HEK293 (cell line): Measurements from ENCODE around the gene NUP153.

Source experiments
- CTCF ChIA-PET: fragments of 350-600 bp; formaldehyde crosslinking; extraction: SDS; loops from one replicate; lab custom pipeline; 2021; ENCODE audit warnings: antibody characterized with exemption; lab: Yijun Ruan, JAX
- POLR2A ChIA-PET: fragments of 300-600 bp; formaldehyde crosslinking; extraction: SDS; loops from one replicate; lab custom pipeline; 2020; ENCODE audit warnings: antibody characterized with exemption, inconsistent platforms; lab: Yijun Ruan, JAX
- H3K27ac ChIP-seq: fragments of 200-500 bp; sonication (Bioruptor generic); 2 replicates; pipeline ENCODE4 v1.5.1; 2014; ENCODE audit warnings: low read depth, low read length, control low read depth, inconsistent platforms; ENCODE audit errors: extremely low read depth
- H3K36me3 ChIP-seq, 2 experiments: fragments of 200-500 bp in 1 of 2; sonication (Bioruptor generic) in 1 of 2; 1 replicate in 1 of 2; 2 replicates in 1 of 2; pipeline ENCODE4 v1.5.1; 2014 to 2017; ENCODE audit warnings: inconsistent platforms in 2 of 2, low read length in 2 of 2; ENCODE audit not compliant: control insufficient read depth in 2 of 2, insufficient read depth in 1 of 2
- H3K4me1 ChIP-seq: fragments of 200-500 bp; sonication (Bioruptor generic); 2 replicates; pipeline ENCODE4 v1.5.1; 2014; ENCODE audit warnings: mild to moderate bottlenecking, low read length, inconsistent platforms; ENCODE audit not compliant: control insufficient read depth, insufficient read depth
- H3K4me3 ChIP-seq: 2 replicates; pipeline ENCODE4 v1.5.1; 2011; ENCODE audit warnings: low read depth, mild to moderate bottlenecking, control low read depth, low read length, moderate library complexity
- H3K9me3 ChIP-seq: fragments of 200-500 bp; sonication (Bioruptor generic); 2 replicates; pipeline ENCODE4 v1.5.1; 2014; ENCODE audit warnings: low read depth, low read length, inconsistent platforms; ENCODE audit not compliant: control insufficient read depth, insufficient read depth
- GLI2 ChIP-seq: fragments of 450-650 bp; formaldehyde crosslinking; IDR thresholded peaks from 2 replicates; pipeline ENCODE4; 2017; ENCODE audit warnings: missing biosample characterization, missing genetic modification characterization, low read depth, borderline replicate concordance
- REPIN1 ChIP-seq: fragments of 450-650 bp; formaldehyde crosslinking; IDR thresholded peaks from 2 replicates; pipeline ENCODE4 v1.5.1; 2017; ENCODE audit warnings: missing biosample characterization, missing genetic modification characterization, low read depth
- YY2 ChIP-seq: fragments of 450-650 bp; formaldehyde crosslinking; IDR thresholded peaks from 2 replicates; pipeline ENCODE4 v1.5.1; 2016; ENCODE audit warnings: missing biosample characterization, missing genetic modification characterization
- ZEB2 ChIP-seq: fragments of 450-650 bp; formaldehyde crosslinking; IDR thresholded peaks from 2 replicates; pipeline ENCODE4 v1.5.1; 2016; ENCODE audit warnings: missing biosample characterization, missing genetic modification characterization
- ZNF114 ChIP-seq: fragments of 450-650 bp; formaldehyde crosslinking; IDR thresholded peaks from 2 replicates; pipeline ENCODE4 v1.5.0; 2017; ENCODE audit warnings: missing biosample characterization, missing genetic modification characterization
- ZNF140 ChIP-seq: fragments of 450-650 bp; formaldehyde crosslinking; IDR thresholded peaks from 2 replicates; pipeline ENCODE4 v1.5.1; 2016; ENCODE audit warnings: missing biosample characterization, missing genetic modification characterization
- ZNF175 ChIP-seq: fragments of 450-650 bp; formaldehyde crosslinking; IDR thresholded peaks from 2 replicates; pipeline ENCODE4 v1.5.1; 2016; ENCODE audit warnings: missing biosample characterization, missing genetic modification characterization
- ZNF23 ChIP-seq: fragments of 450-650 bp; formaldehyde crosslinking; IDR thresholded peaks from 2 replicates; pipeline ENCODE4 v1.5.1; 2016; ENCODE audit warnings: missing biosample characterization, missing genetic modification characterization, borderline replicate concordance
- ZNF350 ChIP-seq: fragments of 450-650 bp; formaldehyde crosslinking; IDR thresholded peaks from 2 replicates; pipeline ENCODE4 v1.5.0; 2017; ENCODE audit warnings: missing biosample characterization, mild to moderate bottlenecking, missing genetic modification characterization
- ZNF423 ChIP-seq: fragments of 450-650 bp; formaldehyde crosslinking; IDR thresholded peaks from 2 replicates; pipeline ENCODE4 v1.5.1; 2016; ENCODE audit warnings: missing biosample characterization, missing genetic modification characterization
- ZNF426 ChIP-seq: fragments of 450-650 bp; formaldehyde crosslinking; IDR thresholded peaks from 2 replicates; pipeline ENCODE4 v1.5.1; 2017; ENCODE audit warnings: missing biosample characterization, missing genetic modification characterization, mild to moderate bottlenecking, inconsistent platforms, moderate library complexity
- ZNF555 ChIP-seq: fragments of 450-650 bp; formaldehyde crosslinking; conservative IDR thresholded peaks from 2 replicates; pipeline ENCODE4 v1.5.1; 2017; ENCODE audit warnings: missing biosample characterization, mild to moderate bottlenecking, missing genetic modification characterization, inconsistent platforms
- ZNF654 ChIP-seq: fragments of 450-650 bp; formaldehyde crosslinking; IDR thresholded peaks from 2 replicates; pipeline ENCODE4 v1.5.1; 2016; ENCODE audit warnings: low read depth, missing biosample characterization, missing genetic modification characterization
- ZNF777 ChIP-seq: fragments of 450-650 bp; formaldehyde crosslinking; IDR thresholded peaks from 2 replicates; pipeline ENCODE4 v1.5.1; 2017; ENCODE audit warnings: missing biosample characterization, missing genetic modification characterization, borderline replicate concordance
- ZNF830 ChIP-seq: fragments of 450-650 bp; IDR thresholded peaks from 2 replicates; pipeline ENCODE4 v1.5.0; 2018; ENCODE audit warnings: missing biosample characterization, missing genetic modification characterization, low read depth, mild to moderate bottlenecking, moderate library complexity
- TF ChIP-seq, protein P1 (sequence below): fragments of 450-650 bp; formaldehyde crosslinking; IDR thresholded peaks from 2 replicates; pipeline ENCODE4 v1.5.1; 2016; ENCODE audit warnings: missing biosample characterization, missing genetic modification characterization
- TF ChIP-seq, protein P2 (sequence below): fragments of 450-650 bp; formaldehyde crosslinking; IDR thresholded peaks from 2 replicates; pipeline ENCODE4 v1.5.1; 2016; ENCODE audit warnings: missing biosample characterization, missing genetic modification characterization
- TF ChIP-seq, protein P3 (sequence below): fragments of 450-650 bp; formaldehyde crosslinking; IDR thresholded peaks from 2 replicates; pipeline ENCODE4 v1.5.1; 2016; ENCODE audit warnings: missing biosample characterization, missing genetic modification characterization
- TF ChIP-seq, protein P4 (sequence below): fragments of 450-650 bp; formaldehyde crosslinking; IDR thresholded peaks from 2 replicates; pipeline ENCODE4 v1.5.1; 2017; ENCODE audit warnings: missing biosample characterization, missing genetic modification characterization
- TF ChIP-seq, protein P5 (sequence below): fragments of 450-650 bp; formaldehyde crosslinking; IDR thresholded peaks from 2 replicates; pipeline ENCODE4 v1.5.1; 2016; ENCODE audit warnings: missing biosample characterization, missing genetic modification characterization

Gene NUP153

DNA sequence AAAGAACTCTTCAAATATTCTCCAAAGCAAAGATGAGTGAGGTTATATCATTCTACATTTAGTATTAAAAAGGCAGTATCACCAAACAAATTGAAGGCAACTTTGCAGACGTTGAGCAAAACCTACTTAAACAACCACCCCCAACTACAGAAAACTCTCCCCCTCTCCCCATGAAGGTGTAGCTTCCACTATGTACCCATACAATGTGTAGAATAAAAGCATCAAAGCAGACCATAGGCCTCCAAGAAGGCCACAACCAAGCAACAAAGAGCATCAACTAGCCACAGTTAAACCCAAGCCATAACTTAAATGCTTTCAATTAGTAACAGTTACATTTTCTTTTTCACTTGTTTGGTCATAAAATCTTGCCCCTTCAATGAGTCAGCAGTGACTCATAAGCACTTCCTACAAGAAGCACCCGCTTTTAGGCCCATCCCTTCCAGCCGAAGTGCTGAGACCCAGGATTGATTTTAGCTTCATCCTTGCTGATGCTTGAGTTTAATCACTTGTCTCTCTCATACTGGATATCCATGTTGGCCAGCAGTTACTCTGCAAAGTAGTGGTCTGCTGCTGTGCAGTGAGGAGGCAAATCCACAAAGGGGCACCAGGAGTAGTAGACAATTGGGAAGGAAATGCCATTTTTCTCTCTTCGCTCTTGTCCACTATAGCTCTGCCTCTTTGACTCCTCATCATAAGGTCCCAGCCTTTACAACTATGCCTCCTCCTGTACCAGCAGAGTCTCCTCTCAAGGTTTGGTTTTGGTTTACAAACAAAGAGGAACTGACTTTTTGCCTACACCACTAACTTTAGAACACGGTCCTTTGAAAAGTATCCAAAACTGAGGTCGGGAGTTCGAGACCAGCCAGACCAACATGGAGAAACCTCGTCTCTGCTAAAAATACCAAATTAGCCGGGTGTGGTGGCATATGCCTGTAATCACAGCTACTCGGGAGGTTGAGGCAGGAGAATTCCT, 8.4 kb upstream of the NUP153 start (continued):
- TF ChIP-seq, protein P1, sequence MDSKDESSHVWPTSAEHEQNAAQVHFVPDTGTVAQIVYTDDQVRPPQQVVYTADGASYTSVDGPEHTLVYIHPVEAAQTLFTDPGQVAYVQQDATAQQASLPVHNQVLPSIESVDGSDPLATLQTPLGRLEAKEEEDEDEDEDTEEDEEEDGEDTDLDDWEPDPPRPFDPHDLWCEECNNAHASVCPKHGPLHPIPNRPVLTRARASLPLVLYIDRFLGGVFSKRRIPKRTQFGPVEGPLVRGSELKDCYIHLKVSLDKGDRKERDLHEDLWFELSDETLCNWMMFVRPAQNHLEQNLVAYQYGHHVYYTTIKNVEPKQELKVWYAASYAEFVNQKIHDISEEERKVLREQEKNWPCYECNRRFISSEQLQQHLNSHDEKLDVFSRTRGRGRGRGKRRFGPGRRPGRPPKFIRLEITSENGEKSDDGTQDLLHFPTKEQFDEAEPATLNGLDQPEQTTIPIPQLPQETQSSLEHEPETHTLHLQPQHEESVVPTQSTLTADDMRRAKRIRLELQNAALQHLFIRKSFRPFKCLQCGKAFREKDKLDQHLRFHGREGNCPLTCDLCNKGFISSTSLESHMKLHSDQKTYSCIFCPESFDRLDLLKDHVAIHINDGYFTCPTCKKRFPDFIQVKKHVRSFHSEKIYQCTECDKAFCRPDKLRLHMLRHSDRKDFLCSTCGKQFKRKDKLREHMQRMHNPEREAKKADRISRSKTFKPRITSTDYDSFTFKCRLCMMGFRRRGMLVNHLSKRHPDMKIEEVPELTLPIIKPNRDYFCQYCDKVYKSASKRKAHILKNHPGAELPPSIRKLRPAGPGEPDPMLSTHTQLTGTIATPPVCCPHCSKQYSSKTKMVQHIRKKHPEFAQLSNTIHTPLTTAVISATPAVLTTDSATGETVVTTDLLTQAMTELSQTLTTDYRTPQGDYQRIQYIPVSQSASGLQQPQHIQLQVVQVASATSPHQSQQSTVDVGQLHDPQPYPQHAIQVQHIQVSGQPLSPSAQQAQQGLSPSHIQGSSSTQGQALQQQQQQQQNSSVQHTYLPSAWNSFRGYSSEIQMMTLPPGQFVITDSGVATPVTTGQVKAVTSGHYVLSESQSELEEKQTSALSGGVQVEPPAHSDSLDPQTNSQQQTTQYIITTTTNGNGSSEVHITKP = peak; percentile 62

DNA sequence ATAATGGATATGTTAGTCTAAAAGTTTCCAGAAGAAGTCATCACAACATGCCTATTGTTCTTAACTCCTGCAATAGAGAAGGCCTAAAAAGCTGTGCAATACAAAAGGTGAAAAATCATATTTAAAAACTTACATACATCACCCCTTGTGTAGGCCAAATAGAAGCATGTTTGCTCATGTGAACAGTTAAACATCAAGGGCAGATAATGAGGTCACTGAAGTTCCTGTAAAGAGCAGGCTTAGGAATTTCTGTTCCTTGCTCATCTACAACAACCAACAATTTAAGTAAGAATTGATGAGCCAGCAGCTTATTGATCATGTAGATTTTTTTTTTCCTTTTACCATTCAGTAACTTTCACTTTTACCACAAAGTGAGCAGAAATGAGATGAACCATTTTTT, 7.5 kb upstream of the NUP153 start:
- no peak overlapping the region for H3K27ac ChIP-seq
- CTCF ChIA-PET = interaction anchor here (0.9 kb wide), 2 partner anchors 11 to 90 kb away, joined by 3 read pairs; no protein-coding TSS in a partner anchor

More for the DNA sequence above, 7.5 kb upstream of the NUP153 start:
- POLR2A ChIA-PET = interaction anchor here (0.6 to 2.5 kb wide), 4 partner anchors 8 to 550 kb away, joined by 3 to 22 read pairs (median 3); partner anchors contain the start of genes DEK and NUP153
- TF ChIP-seq ZNF830 (tag by site-specific recombination) (no peak), ZNF23 (tag by site-specific recombination) (no peak), ZNF654 (tag by site-specific recombination) (no peak), ZNF114 (tag by site-specific recombination) (no peak), GLI2 (tag by site-specific recombination) (no peak), ZNF423 (tag by site-specific recombination) (no peak), ZEB2 (no peak), ZNF426 (tag by site-specific recombination) (no peak), ZNF777 (no peak), ZNF175 (tag by site-specific recombination) (no peak), ZNF140 (tag by site-specific recombination) (no peak), YY2 (no peak), ZNF555 (tag by site-specific recombination) (no peak), ZNF350 (no peak), REPIN1 (tag by site-specific recombination) (no peak)
- TF ChIP-seq, protein P2, sequence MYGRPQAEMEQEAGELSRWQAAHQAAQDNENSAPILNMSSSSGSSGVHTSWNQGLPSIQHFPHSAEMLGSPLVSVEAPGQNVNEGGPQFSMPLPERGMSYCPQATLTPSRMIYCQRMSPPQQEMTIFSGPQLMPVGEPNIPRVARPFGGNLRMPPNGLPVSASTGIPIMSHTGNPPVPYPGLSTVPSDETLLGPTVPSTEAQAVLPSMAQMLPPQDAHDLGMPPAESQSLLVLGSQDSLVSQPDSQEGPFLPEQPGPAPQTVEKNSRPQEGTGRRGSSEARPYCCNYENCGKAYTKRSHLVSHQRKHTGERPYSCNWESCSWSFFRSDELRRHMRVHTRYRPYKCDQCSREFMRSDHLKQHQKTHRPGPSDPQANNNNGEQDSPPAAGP (tag by site-specific recombination) = no peak
- TF ChIP-seq, protein P3, sequence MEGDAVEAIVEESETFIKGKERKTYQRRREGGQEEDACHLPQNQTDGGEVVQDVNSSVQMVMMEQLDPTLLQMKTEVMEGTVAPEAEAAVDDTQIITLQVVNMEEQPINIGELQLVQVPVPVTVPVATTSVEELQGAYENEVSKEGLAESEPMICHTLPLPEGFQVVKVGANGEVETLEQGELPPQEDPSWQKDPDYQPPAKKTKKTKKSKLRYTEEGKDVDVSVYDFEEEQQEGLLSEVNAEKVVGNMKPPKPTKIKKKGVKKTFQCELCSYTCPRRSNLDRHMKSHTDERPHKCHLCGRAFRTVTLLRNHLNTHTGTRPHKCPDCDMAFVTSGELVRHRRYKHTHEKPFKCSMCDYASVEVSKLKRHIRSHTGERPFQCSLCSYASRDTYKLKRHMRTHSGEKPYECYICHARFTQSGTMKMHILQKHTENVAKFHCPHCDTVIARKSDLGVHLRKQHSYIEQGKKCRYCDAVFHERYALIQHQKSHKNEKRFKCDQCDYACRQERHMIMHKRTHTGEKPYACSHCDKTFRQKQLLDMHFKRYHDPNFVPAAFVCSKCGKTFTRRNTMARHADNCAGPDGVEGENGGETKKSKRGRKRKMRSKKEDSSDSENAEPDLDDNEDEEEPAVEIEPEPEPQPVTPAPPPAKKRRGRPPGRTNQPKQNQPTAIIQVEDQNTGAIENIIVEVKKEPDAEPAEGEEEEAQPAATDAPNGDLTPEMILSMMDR (tag by site-specific recombination) = no peak
- TF ChIP-seq, protein P4, sequence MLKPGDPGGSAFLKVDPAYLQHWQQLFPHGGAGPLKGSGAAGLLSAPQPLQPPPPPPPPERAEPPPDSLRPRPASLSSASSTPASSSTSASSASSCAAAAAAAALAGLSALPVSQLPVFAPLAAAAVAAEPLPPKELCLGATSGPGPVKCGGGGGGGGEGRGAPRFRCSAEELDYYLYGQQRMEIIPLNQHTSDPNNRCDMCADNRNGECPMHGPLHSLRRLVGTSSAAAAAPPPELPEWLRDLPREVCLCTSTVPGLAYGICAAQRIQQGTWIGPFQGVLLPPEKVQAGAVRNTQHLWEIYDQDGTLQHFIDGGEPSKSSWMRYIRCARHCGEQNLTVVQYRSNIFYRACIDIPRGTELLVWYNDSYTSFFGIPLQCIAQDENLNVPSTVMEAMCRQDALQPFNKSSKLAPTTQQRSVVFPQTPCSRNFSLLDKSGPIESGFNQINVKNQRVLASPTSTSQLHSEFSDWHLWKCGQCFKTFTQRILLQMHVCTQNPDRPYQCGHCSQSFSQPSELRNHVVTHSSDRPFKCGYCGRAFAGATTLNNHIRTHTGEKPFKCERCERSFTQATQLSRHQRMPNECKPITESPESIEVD (tag by site-specific recombination) = no peak
- TF ChIP-seq, protein P5, sequence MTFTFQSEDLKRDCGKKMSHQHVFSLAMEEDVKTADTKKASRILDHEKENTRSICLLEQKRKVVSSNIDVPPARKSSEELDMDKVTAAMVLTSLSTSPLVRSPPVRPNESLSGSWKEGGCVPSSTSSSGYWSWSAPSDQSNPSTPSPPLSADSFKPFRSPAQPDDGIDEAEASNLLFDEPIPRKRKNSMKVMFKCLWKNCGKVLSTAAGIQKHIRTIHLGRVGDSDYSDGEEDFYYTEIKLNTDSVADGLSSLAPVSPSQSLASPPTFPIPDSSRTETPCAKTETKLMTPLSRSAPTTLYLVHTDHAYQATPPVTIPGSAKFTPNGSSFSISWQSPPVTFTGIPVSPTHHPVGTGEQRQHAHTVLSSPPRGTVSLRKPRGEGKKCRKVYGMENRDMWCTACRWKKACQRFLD (tag by site-specific recombination) = no peak
- Histone ChIP-seq H3K4me1 (no peaks in the 10 kb centered on the region), H3K4me3 (no peak overlapping the region), H3K36me3 (no peaks in the 10 kb centered on the region), H3K9me3 (no peaks in the 10 kb centered on the region)
